ENCODE results near the gene GATB.

- TF ChIP-seq CTCF (IDR thresholded peaks at IDR 0.05), result no peak
- TF ChIP-seq EZH2 (IDR thresholded peaks at IDR 0.05; ENCODE audit: borderline replicate concordance, insufficient read depth, low read depth, low read length, poor library complexity, severe bottlenecking), result no peak
Measured at GRCh38 chr4:151774324-151774723, 13.5 kb upstream of the GATB start.
